H1 (cell line): Measurements from ENCODE around the gene AKAP12. TPM values are rescaled to one million over a fixed set of nuclear protein-coding genes. Genes with fewer than 3 reads are reported as not detected.

Experiments used
- CTCF ChIA-PET: fragments of 300-600 bp; sonication (Branson Sonifier 250); formaldehyde crosslinking; loops from one replicate; lab custom pipeline; 2021; ENCODE audit not compliant: partially characterized antibody; lab: Charles Lee
- POLR2A ChIA-PET: fragments of 300-600 bp; sonication (Branson Sonifier 250); formaldehyde crosslinking; loops from one replicate; lab custom pipeline; 2021; ENCODE audit warnings: inconsistent platforms; ENCODE audit not compliant: partially characterized antibody; lab: Charles Lee
- DNase-seq, 2 experiments: peaks; one replicate each; pipeline versions ENCODE4 v3.0.0 to v3.0.0-alpha.2; 2010 to 2022; ENCODE audit warnings: low spot score in 2 of 2, low read depth in 1 of 2, mixed read lengths in 1 of 2
- FAIRE-seq: peaks from 2 replicates; lab custom pipeline; 2011; peaks lifted over from hg19 to GRCh38; lab: Jason Lieb, UNC
- H2AFZ ChIP-seq: 2 replicates; pipeline ENCODE4 v1.8.1; 2012; ENCODE audit warnings: low read length, inconsistent platforms
- H2AK5ac ChIP-seq: 2 replicates; pipeline ENCODE4 v1.6.1; 2013; ENCODE audit warnings: low read depth, low read length
- H2BK120ac ChIP-seq: replicated peaks from 2 replicates; pipeline ENCODE3; 2013; ENCODE audit warnings: low read depth, low read length, inconsistent platforms
- H2BK12ac ChIP-seq: 2 replicates; pipeline ENCODE4 v1.6.1; 2013; ENCODE audit warnings: low read depth, low read length
- H2BK15ac ChIP-seq: 2 replicates; pipeline ENCODE4 v1.6.1; 2013; ENCODE audit warnings: low read length
- H2BK20ac ChIP-seq: 2 replicates; pipeline ENCODE4 v1.6.1; 2013; ENCODE audit warnings: low read length
- H2BK5ac ChIP-seq: 2 replicates; pipeline ENCODE4 v1.6.1; 2013; ENCODE audit warnings: low read depth, low read length
- H3K14ac ChIP-seq: 2 replicates; pipeline ENCODE4 v1.6.1; 2013; ENCODE audit warnings: inconsistent platforms; ENCODE audit not compliant: insufficient read length
- H3K18ac ChIP-seq: 2 replicates; pipeline ENCODE4 v1.6.1; 2013; ENCODE audit warnings: low read length; ENCODE audit errors: extremely low read depth
- H3K23ac ChIP-seq: 2 replicates; pipeline ENCODE4 v1.6.1; 2013; ENCODE audit warnings: inconsistent platforms; ENCODE audit not compliant: insufficient read length
- H3K23me2 ChIP-seq: 2 replicates; pipeline ENCODE4 v1.6.1; 2013; ENCODE audit warnings: low read depth, low read length
- H3K27ac ChIP-seq: 2 replicates; pipeline ENCODE4 v1.6.1; 2011; ENCODE audit warnings: low read depth, low read length, inconsistent platforms
- H3K27me3 ChIP-seq, 4 experiments: replicated peaks in 1 of 4; 1 replicate in 1 of 4; 2 replicates in 3 of 4; pipeline versions ENCODE4 v1.6.1 to v1.8.1; 2011 to 2013; ENCODE audit warnings: low read length in 3 of 4, mild to moderate bottlenecking in 3 of 4, inconsistent platforms in 2 of 4, mixed read lengths in 2 of 4, moderate library complexity in 1 of 4; ENCODE audit not compliant: control insufficient read depth in 3 of 4, insufficient read depth in 3 of 4; ENCODE audit errors: extremely low read depth in 1 of 4
- H3K36me3 ChIP-seq, 4 experiments: 2 replicates each; pipeline versions ENCODE4 v1.6.1 to v1.8.1; 2011 to 2013; ENCODE audit warnings: mild to moderate bottlenecking in 4 of 4, low read length in 3 of 4, moderate library complexity in 2 of 4, control low read depth in 1 of 4, inconsistent platforms in 1 of 4; ENCODE audit not compliant: insufficient read depth in 4 of 4, control insufficient read depth in 2 of 4
- H3K4ac ChIP-seq: replicated peaks from 2 replicates; pipeline ENCODE3; 2013; ENCODE audit warnings: low read length, low read depth, mixed read lengths, inconsistent platforms; ENCODE audit not compliant: insufficient read length
- H3K4me1 ChIP-seq, 4 experiments: replicated peaks in 1 of 4; 1 replicate in 1 of 4; 2 replicates in 3 of 4; pipeline versions ENCODE4 v1.6.1 to v1.8.1; 2011 to 2013; ENCODE audit warnings: low read length in 3 of 4, inconsistent platforms in 2 of 4, mixed read lengths in 1 of 4; ENCODE audit not compliant: insufficient read depth in 4 of 4, control insufficient read depth in 3 of 4
- H3K4me2 ChIP-seq, 2 experiments: 2 replicates each; pipeline versions ENCODE4 v1.6.1 to v1.8.1; 2011 to 2013; ENCODE audit warnings: low read depth in 2 of 2, low read length in 2 of 2, control low read depth in 1 of 2, inconsistent platforms in 1 of 2, mild to moderate bottlenecking in 1 of 2; ENCODE audit not compliant: insufficient read depth in 1 of 2
- H3K4me3 ChIP-seq, 4 experiments: fragments of 200-600, 300-600 bp in 1 of 4; sonication (generic), shearing (Covaris generic), sonication (Bioruptor Twin) in 1 of 4; 2 replicates each; pipeline versions ENCODE4 v1.5.1 to v1.8.1; 2011 to 2016; ENCODE audit warnings: low read length in 4 of 4, low read depth in 3 of 4, control low read depth in 2 of 4, inconsistent platforms in 2 of 4, mild to moderate bottlenecking in 2 of 4, mixed read lengths in 1 of 4, moderate library complexity in 1 of 4; ENCODE audit not compliant: insufficient read depth in 2 of 4; ENCODE audit errors: extremely low read depth in 1 of 4
- H3K56ac ChIP-seq: replicated peaks from 2 replicates; pipeline ENCODE3; 2013; ENCODE audit warnings: low read depth, mild to moderate bottlenecking, mixed read lengths, low read length, inconsistent platforms; ENCODE audit not compliant: insufficient read length
- H3K79me1 ChIP-seq: 2 replicates; pipeline ENCODE4 v1.6.1; 2013; ENCODE audit warnings: low read depth, low read length, control low read depth
- H3K79me2 ChIP-seq, 2 experiments: 2 replicates each; pipeline versions ENCODE4 v1.6.1 to v1.8.1; 2012 to 2013; ENCODE audit warnings: low read length in 2 of 2, mild to moderate bottlenecking in 2 of 2, inconsistent platforms in 1 of 2; ENCODE audit not compliant: insufficient read depth in 2 of 2, control insufficient read depth in 1 of 2
- H3K9ac ChIP-seq, 4 experiments: replicated peaks in 1 of 4; 1 replicate in 1 of 4; 2 replicates in 3 of 4; pipeline versions ENCODE4 v1.6.1 to v1.8.1; 2011 to 2013; ENCODE audit warnings: low read depth in 3 of 4, low read length in 3 of 4, control low read depth in 2 of 4, mild to moderate bottlenecking in 2 of 4, moderate library complexity in 2 of 4, inconsistent platforms in 1 of 4; ENCODE audit errors: extremely low read depth in 1 of 4
- H3K9me3 ChIP-seq, 2 experiments: 2 replicates each; pipeline versions ENCODE4 v1.6.1 to v1.8.1; 2012 to 2013; ENCODE audit warnings: mild to moderate bottlenecking in 2 of 2, moderate library complexity in 2 of 2, control low read depth in 1 of 2, inconsistent platforms in 1 of 2, low read depth in 1 of 2, low read length in 1 of 2, mixed read lengths in 1 of 2; ENCODE audit not compliant: insufficient read depth in 2 of 2
- H4K20me1 ChIP-seq, 2 experiments: replicated peaks in 1 of 2; 2 replicates each; pipeline versions ENCODE3 to v1.8.1; 2011 to 2013; ENCODE audit warnings: inconsistent platforms in 2 of 2, low read length in 2 of 2, mild to moderate bottlenecking in 1 of 2; ENCODE audit not compliant: insufficient read depth in 2 of 2, control insufficient read depth in 1 of 2
- H4K5ac ChIP-seq: 2 replicates; pipeline ENCODE4 v1.6.1; 2013; ENCODE audit warnings: low read length, low read depth, mixed read lengths, inconsistent platforms; ENCODE audit not compliant: insufficient read length
- H4K8ac ChIP-seq: 2 replicates; pipeline ENCODE4 v1.8.0; 2013; ENCODE audit warnings: mild to moderate bottlenecking, moderate library complexity, low read length, inconsistent platforms; ENCODE audit not compliant: insufficient read depth; ENCODE audit errors: extremely low read depth
- H4K91ac ChIP-seq: replicated peaks from 2 replicates; pipeline ENCODE3; 2013; ENCODE audit warnings: low read length, mixed read lengths, inconsistent platforms; ENCODE audit not compliant: insufficient read length
- BCL11A ChIP-seq, 2 experiments: IDR thresholded peaks; one replicate each; pipeline ENCODE4 v1.6.1; 2011; ENCODE audit warnings: low read depth in 2 of 2, low read length in 2 of 2, mild to moderate bottlenecking in 2 of 2
- BRCA1 ChIP-seq: IDR thresholded peaks from 2 replicates; pipeline ENCODE4 v1.6.1; 2012; ENCODE audit warnings: low read depth, low read length, improper control_type of control experiment
- CHD1 ChIP-seq: IDR thresholded peaks from 2 replicates; pipeline ENCODE4 v1.6.1; 2012; ENCODE audit warnings: low read depth, low read length, improper control_type of control experiment
- CREB1 ChIP-seq: IDR thresholded peaks from 2 replicates; pipeline ENCODE4 v1.6.1; 2012; ENCODE audit warnings: inconsistent platforms
- GABPA ChIP-seq: IDR thresholded peaks from 2 replicates; pipeline ENCODE4 v1.6.1; 2011; ENCODE audit warnings: mild to moderate bottlenecking, low read length, moderate library complexity, borderline replicate concordance; ENCODE audit not compliant: insufficient read depth
- HDAC2 ChIP-seq, 2 experiments: fragments of 300-600 bp in 1 of 2; sonication (generic) in 1 of 2; IDR thresholded peaks; 2 replicates each; pipeline ENCODE4 v1.6.1; 2011 to 2012; ENCODE audit warnings: low read depth in 2 of 2, low read length in 2 of 2, mild to moderate bottlenecking in 2 of 2, moderate library complexity in 2 of 2, borderline replicate concordance in 1 of 2, inconsistent platforms in 1 of 2
- JUND ChIP-seq: IDR thresholded peaks from 2 replicates; pipeline ENCODE4 v1.6.1; 2011; ENCODE audit warnings: mild to moderate bottlenecking, improper control_type of control experiment, low read length
- RBBP5 ChIP-seq: IDR thresholded peaks from 2 replicates; pipeline ENCODE4 v1.7.1; 2012; ENCODE audit warnings: low read depth, mild to moderate bottlenecking, inconsistent platforms, low read length, moderate library complexity, borderline replicate concordance
- WGBS, 2 experiments: shearing (Covaris generic) in 1 of 2; methylation state at CpG; one replicate each; pipeline versions ENCODE4 v1.1.6 to v1.1.7; 2013 to 2015; ENCODE audit warnings: low lambda C conversion rate in 2 of 2, mixed read lengths in 2 of 2, inconsistent platforms in 1 of 2, low coverage in 1 of 2, missing lambda C conversion rate in 1 of 2; ENCODE audit not compliant: insufficient replicate concordance in 2 of 2, insufficient coverage in 1 of 2, insufficient read length in 1 of 2; ENCODE audit errors: extremely low coverage in 1 of 2, missing lambda C conversion rate in 1 of 2; 5-methylcytosine and 5-hydroxymethylcytosine counted together
- polyA plus RNA-seq, 7 experiments: library from polyadenylated mRNA; depleted of rRNA in 3 of 7; stranded (reverse) in 5 of 7; unstranded in 2 of 7; fragments of >200 nt in 5 of 7; fragments of 200-250 nt in 2 of 7; gene quantifications; 1 replicate in 5 of 7; 2 replicates in 1 of 7; 4 replicates in 1 of 7; pipeline versions ENCODE4 v1.2.1 to v1.2.3, GENCODE V29; 2011 to 2013; ENCODE audit warnings: missing spikeins in 2 of 7, mixed read lengths in 2 of 7
- total RNA-seq: library from RNA; stranded (reverse); fragmentation: NEBNext Ultra II Directional; extraction: Animal tissue kit (Norgen Biotek cat#: 25700); gene quantifications from 2 replicates; pipeline ENCODE4 v1.2.1, GENCODE V29; 2021
- TF ChIP-seq, protein P1 (sequence below): IDR thresholded peaks from 2 replicates; pipeline ENCODE4 v1.6.1; 2011; ENCODE audit warnings: low read length, improper control_type of control experiment
- TF ChIP-seq, protein P2 (sequence below): IDR thresholded peaks from 2 replicates; pipeline ENCODE4 v1.6.1; 2012; ENCODE audit warnings: inconsistent platforms

Gene AKAP12
- total and polyA plus RNA-seq, 2 of the 8 experiments (the other 6 are each of a cell fraction or from before 2014, with no cell fraction given) = 14.6 to 79.2 TPM

GRCh38 chr6:151320140-151320539 lies 80.4 kb downstream of the AKAP12 start:
- H3K4ac ChIP-seq = no peak overlapping the region
- H2BK12ac ChIP-seq = no peak overlapping the region
- no peaks in the 10 kb centered on the region for H4K20me1 ChIP-seq
- no peak overlapping the region for H2BK15ac ChIP-seq
- H3K4me1 ChIP-seq = no peaks in the 10 kb centered on the region; a peak in 1 of 7 replicates
- CTCF ChIA-PET = interaction anchor here (0.8 kb wide), 1 partner anchor 429 kb away, joined by 3 read pairs; no protein-coding TSS in a partner anchor
- H3K79me2 ChIP-seq = no peaks in the 10 kb centered on the region; a peak in 1 of 4 replicates
- H3K23ac ChIP-seq = no peak overlapping the region
- H2AFZ ChIP-seq = no peak overlapping the region
- H3K18ac ChIP-seq = no peak overlapping the region
- no peak overlapping the region for H3K4me2 ChIP-seq
- H2BK5ac ChIP-seq = no peak overlapping the region
- 0 out of 2 replicates have a peak overlapping the region, but pooled peaks have one; percentile 15 for H4K8ac ChIP-seq
- H3K56ac ChIP-seq = no peak overlapping the region
- no peak overlapping the region for H2BK120ac ChIP-seq
- H3K4me3 ChIP-seq = no peak overlapping the region
- FAIRE-seq (no peak), DNase-seq (no peak)
- no peak overlapping the region for H3K14ac ChIP-seq
- H3K36me3 ChIP-seq = no peaks in the 10 kb centered on the region
- no peaks in the 10 kb centered on the region for H3K23me2 ChIP-seq
- H4K91ac ChIP-seq = no peak overlapping the region
- no peak overlapping the region for H3K9ac ChIP-seq
- no peak overlapping the region for H2AK5ac ChIP-seq
- H3K27me3 ChIP-seq = peaks cover 0 to 5% (median 0%) of the 10 kb centered on the region in 4 experiments; a peak in 2 of 7 replicates
- H3K27ac ChIP-seq = no peak overlapping the region
- WGBS, 2 experiments = 95% methylated on average over 7 of the region's 7 CpGs; no CpG with 5 or more reads in 1 of the 2 experiments
- POLR2A ChIA-PET = no interaction called here
- no peak overlapping the region for H4K5ac ChIP-seq
- H3K9me3 ChIP-seq = no peaks in the 10 kb centered on the region
- no peak overlapping the region for H2BK20ac ChIP-seq
- H3K79me1 ChIP-seq = no peaks in the 10 kb centered on the region; the same call in 1 of the 2 replicates
- TF ChIP-seq RBBP5 (no peak), JUND (no peak), CHD1 (no peak), BCL11A (IDR thresholded peaks at IDR 0.05; ENCODE audit: low read depth in 2 of 2, low read length in 2 of 2) (no peak), CREB1 (no peak), HDAC2 (IDR thresholded peaks at IDR 0.05; ENCODE audit: borderline replicate concordance in 1 of 2, low read depth in 2 of 2, low read length in 2 of 2) (no peak), GABPA (no peak), BRCA1 (no peak)
- TF ChIP-seq, protein P1, sequence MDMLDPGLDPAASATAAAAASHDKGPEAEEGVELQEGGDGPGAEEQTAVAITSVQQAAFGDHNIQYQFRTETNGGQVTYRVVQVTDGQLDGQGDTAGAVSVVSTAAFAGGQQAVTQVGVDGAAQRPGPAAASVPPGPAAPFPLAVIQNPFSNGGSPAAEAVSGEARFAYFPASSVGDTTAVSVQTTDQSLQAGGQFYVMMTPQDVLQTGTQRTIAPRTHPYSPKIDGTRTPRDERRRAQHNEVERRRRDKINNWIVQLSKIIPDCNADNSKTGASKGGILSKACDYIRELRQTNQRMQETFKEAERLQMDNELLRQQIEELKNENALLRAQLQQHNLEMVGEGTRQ = no peak
- TF ChIP-seq, protein P2, sequence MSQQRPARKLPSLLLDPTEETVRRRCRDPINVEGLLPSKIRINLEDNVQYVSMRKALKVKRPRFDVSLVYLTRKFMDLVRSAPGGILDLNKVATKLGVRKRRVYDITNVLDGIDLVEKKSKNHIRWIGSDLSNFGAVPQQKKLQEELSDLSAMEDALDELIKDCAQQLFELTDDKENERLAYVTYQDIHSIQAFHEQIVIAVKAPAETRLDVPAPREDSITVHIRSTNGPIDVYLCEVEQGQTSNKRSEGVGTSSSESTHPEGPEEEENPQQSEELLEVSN = no peak
